Vagina (tissue), 2 donors: ENCODE measurements around the gene COBL. TPM values are rescaled to one million over a fixed set of nuclear protein-coding genes. Genes with fewer than 3 reads are reported as not detected.

Source experiments
- DNase-seq, 2 donors: peaks; one replicate each; pipeline ENCODE4 v3.0.0-alpha.2; 2017; ENCODE audit errors: extremely low spot score in 2 of 2
- H3K27ac ChIP-seq: fragments of 200-600 bp; sonication (generic); one replicate; pipeline ENCODE4 v1.5.1; 2019
- H3K27me3 ChIP-seq: fragments of 200-600 bp; sonication (generic); one replicate; pipeline ENCODE4 v1.5.1; 2019
- H3K36me3 ChIP-seq, 2 donors: fragments of 200-600 bp; sonication (generic); one replicate each; pipeline ENCODE4 v1.5.1; 2017 to 2019
- H3K4me1 ChIP-seq: fragments of 200-600 bp; sonication (generic); one replicate; pipeline ENCODE4 v1.5.1; 2019
- H3K4me3 ChIP-seq, 2 donors: fragments of 200-600 bp; sonication (generic); 1 replicate in 1 of 2; 2 replicates in 1 of 2; pipeline ENCODE4 v1.5.1; 2016 to 2019
- H3K9me3 ChIP-seq: fragments of 200-600 bp; sonication (generic); one replicate; pipeline ENCODE4 v1.5.1; 2019
- CTCF ChIP-seq, 3 experiments: fragments of 450-650 bp in 2 of 3; fragments of 200-600 bp in 1 of 3; sonication (generic) in 1 of 3; IDR thresholded peaks; one replicate each; pipeline ENCODE4 v1.5.1; 2017 to 2019; ENCODE audit warnings: antibody characterized with exemption in 3 of 3, mild to moderate bottlenecking in 2 of 3, moderate library complexity in 2 of 3
- POLR2A ChIP-seq, 2 donors: fragments of 450-650 bp; IDR thresholded peaks; one replicate each; pipeline ENCODE4 v1.6.1; 2017; ENCODE audit warnings: antibody characterized with exemption in 2 of 2, mild to moderate bottlenecking in 2 of 2, moderate library complexity in 2 of 2
- POLR2AphosphoS5 ChIP-seq, 2 donors: sonication (generic); formaldehyde crosslinking; IDR thresholded peaks; one replicate each; pipeline ENCODE4 v1.9.0; 2017; ENCODE audit warnings: antibody characterized with exemption in 2 of 2, mild to moderate bottlenecking in 2 of 2, low read depth in 1 of 2; ENCODE audit not compliant: insufficient read depth in 1 of 2
- intact Hi-C: fragments of 100-400 bp; cut with DNase I; formaldehyde crosslinking; loops from one replicate; pipeline ENCODE4 v1.15.1; 2023
- total RNA-seq: library from RNA; depleted of rRNA; stranded (reverse); fragments of >200 nt; gene quantifications from one replicate; pipeline ENCODE4 v1.2.3, GENCODE V29; 2016

COBL gene
- total RNA-seq, 1 donor from 2014 or later = 9.3 TPM

- DNase-seq = peak in 1 of 2 donors; percentile 55
- intact Hi-C loops = no loop called here
- Histone ChIP-seq H3K9me3 (no peaks in the 10 kb centered on the region), H3K36me3 (no peaks in the 10 kb centered on the region), H3K4me3 (no peak overlapping the region), H3K27me3 (no peaks in the 10 kb centered on the region), H3K27ac (no peak overlapping the region), H3K4me1 (no peaks in the 10 kb centered on the region)
- TF ChIP-seq POLR2AphosphoS5 (IDR thresholded peaks at IDR 0.05; ENCODE audit: insufficient read depth in 1 of 2, low read depth in 1 of 2) (no peak), CTCF (IDR thresholded peaks at IDR 0.05) (no peak)
Measured at GRCh38 chr7:51025668-51026067, 290.9 kb downstream of the COBL start.

- no peak overlapping the region for H3K4me3 ChIP-seq
- intact Hi-C loops = no loop called here
- no peaks in the 10 kb centered on the region for H3K4me1 ChIP-seq
- H3K36me3 ChIP-seq = no peaks in the 10 kb centered on the region
- TF ChIP-seq POLR2AphosphoS5 (IDR thresholded peaks at IDR 0.05; ENCODE audit: insufficient read depth in 1 of 2, low read depth in 1 of 2) (no peak), CTCF (IDR thresholded peaks at IDR 0.05) (no peak), POLR2A (IDR thresholded peaks at IDR 0.05) (no peak)
- H3K9me3 ChIP-seq = no peaks in the 10 kb centered on the region
- H3K27ac ChIP-seq = no peak overlapping the region
- peak in 1 of 2 donors; percentile 77 for DNase-seq
- no peaks in the 10 kb centered on the region for H3K27me3 ChIP-seq
Measured at GRCh38 chr7:51024867-51025266, 291.7 kb downstream of the COBL start.

- intact Hi-C loops = no loop called here
Measured at GRCh38 chr7:51023547-51023946, 293.1 kb downstream of the COBL start.

GRCh38 chr7:51022821-51023220 is 293.8 kb downstream of the COBL start:
- no peak for TF ChIP-seq POLR2A (IDR thresholded peaks at IDR 0.05)
- no peak for TF ChIP-seq CTCF (IDR thresholded peaks at IDR 0.05)
- TF ChIP-seq POLR2AphosphoS5 (IDR thresholded peaks at IDR 0.05; ENCODE audit: insufficient read depth in 1 of 2, low read depth in 1 of 2) = no peak
- H3K27ac ChIP-seq = no peak overlapping the region
- DNase-seq = peak in 1 of 2 donors; percentile 25
- no peak overlapping the region for H3K4me3 ChIP-seq
- H3K4me1 ChIP-seq = no peaks in the 10 kb centered on the region
- no peaks in the 10 kb centered on the region for H3K9me3 ChIP-seq
- H3K27me3 ChIP-seq = no peaks in the 10 kb centered on the region
- no peaks in the 10 kb centered on the region for H3K36me3 ChIP-seq
- intact Hi-C loops = no loop called here

More at GRCh38 chr7:51023547-51023946, 293.1 kb downstream of the COBL start:
- no peak overlapping the region for H3K27ac ChIP-seq
- TF ChIP-seq POLR2AphosphoS5 (IDR thresholded peaks at IDR 0.05; ENCODE audit: insufficient read depth in 1 of 2, low read depth in 1 of 2) (no peak), CTCF (IDR thresholded peaks at IDR 0.05) (no peak), POLR2A (IDR thresholded peaks at IDR 0.05) (no peak)
- no peaks in the 10 kb centered on the region for H3K4me1 ChIP-seq
- no peak overlapping the region for H3K4me3 ChIP-seq
- peak in 1 of 2 donors; percentile 67 for DNase-seq
- no peaks in the 10 kb centered on the region for H3K9me3 ChIP-seq
- H3K36me3 ChIP-seq = no peaks in the 10 kb centered on the region
- H3K27me3 ChIP-seq = no peaks in the 10 kb centered on the region

- TF ChIP-seq POLR2AphosphoS5 (IDR thresholded peaks at IDR 0.05; ENCODE audit: insufficient read depth in 1 of 2, low read depth in 1 of 2) = no peak
- TF ChIP-seq POLR2A (IDR thresholded peaks at IDR 0.05) = no peak
- TF ChIP-seq CTCF (IDR thresholded peaks at IDR 0.05) = no peak
- peak in 1 of 2 donors; percentile 56 for DNase-seq
- Histone ChIP-seq H3K9me3 (no peaks in the 10 kb centered on the region), H3K4me3 (no peak overlapping the region), H3K27me3 (no peaks in the 10 kb centered on the region), H3K27ac (no peak overlapping the region), H3K36me3 (no peaks in the 10 kb centered on the region), H3K4me1 (no peaks in the 10 kb centered on the region)
- intact Hi-C loops = no loop called here
Measured at GRCh38 chr7:51021906-51022570, 294.6 kb downstream of the COBL start.
